ENCODE results near the gene ZNF791. TPM values are rescaled to one million over a fixed set of nuclear protein-coding genes. Genes with fewer than 3 reads are reported as not detected.

The ZNF791 gene
- total and polyA plus RNA-seq, 2 of the 13 experiments (the other 11 are each of a cell fraction or from before 2014, with no cell fraction given) = 12.8 to 17.4 TPM

DNA sequence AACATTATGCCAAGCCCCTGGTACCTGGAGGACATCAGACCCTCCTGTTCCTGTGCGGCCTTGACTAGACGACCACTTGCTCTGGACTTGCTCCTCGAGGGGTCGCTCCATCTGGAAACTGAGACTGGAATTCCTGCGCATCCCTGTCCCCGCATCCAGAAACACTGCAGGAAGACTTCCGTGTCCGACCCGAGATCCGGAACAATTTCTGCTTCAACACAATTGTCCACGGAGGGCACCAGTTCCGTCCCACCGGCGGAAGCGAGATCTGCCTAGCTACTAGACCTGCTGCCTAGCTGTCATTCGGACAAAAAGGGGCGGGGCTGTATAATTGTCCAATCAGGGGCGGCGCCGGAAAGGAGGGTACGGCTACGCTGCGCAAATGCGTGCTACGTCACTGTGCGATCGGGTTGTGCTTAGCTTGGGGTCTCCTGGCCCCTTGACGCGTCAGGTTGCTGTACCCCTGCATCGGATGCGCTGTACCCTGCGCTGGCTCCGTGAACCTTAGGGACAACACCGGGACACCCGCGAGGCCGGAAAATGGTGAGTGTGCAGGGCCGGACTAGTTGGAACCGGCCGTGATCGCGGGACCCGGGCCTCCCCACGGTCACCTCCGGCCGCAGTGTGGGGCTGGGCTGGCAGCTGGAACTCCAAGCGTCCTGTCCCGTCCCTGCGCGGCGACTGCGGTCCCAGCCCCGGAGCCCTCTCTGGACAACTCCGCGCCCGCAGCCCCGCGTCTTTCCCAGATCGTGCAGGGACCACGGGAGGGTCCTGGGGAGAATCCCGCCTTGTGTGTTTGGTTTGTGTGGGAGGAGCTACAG, at the start of gene ZNF791, which contains the start of gene ZNF490 (continued):
- no peak for TF ChIP-seq MAFF (IDR thresholded peaks at IDR 0.05; ENCODE audit: low read depth, low read length)
- TF ChIP-seq ZNF20 (CRISPR knock-in tag; IDR thresholded peaks at IDR 0.05) = no peak
- TF ChIP-seq CEBPB (IDR thresholded peaks at IDR 0.05; ENCODE audit: borderline replicate concordance, low read depth, low read length) = no peak
- peak; percentile 96 for TF ChIP-seq PHF8 (CRISPR knock-in tag; IDR thresholded peaks at IDR 0.05)
- peak; percentile 10; the same call in 1 of the 2 replicates for TF ChIP-seq ZSCAN31 (CRISPR knock-in tag; IDR thresholded peaks at IDR 0.05; ENCODE audit: low read depth)
- no peak for TF ChIP-seq KLF13 (CRISPR knock-in tag; IDR thresholded peaks at IDR 0.05)
- no peak for TF ChIP-seq SCMH1 (CRISPR knock-in tag; IDR thresholded peaks at IDR 0.05; ENCODE audit: borderline replicate concordance)
- no peak for TF ChIP-seq ZNF282 (IDR thresholded peaks at IDR 0.05; ENCODE audit: partially characterized antibody)
- TF ChIP-seq, protein P1, sequence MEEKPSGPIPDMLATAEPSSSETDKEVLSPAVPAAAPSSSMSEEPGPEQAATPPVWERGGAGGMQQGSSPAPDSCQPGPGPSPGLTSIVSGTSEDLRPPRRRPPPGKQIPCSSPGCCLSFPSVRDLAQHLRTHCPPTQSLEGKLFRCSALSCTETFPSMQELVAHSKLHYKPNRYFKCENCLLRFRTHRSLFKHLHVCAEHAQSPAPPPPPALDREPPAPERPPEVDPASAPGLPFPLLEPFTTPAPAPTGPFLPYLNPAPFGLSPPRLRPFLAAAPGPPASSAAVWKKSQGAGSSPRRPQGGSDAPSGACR (CRISPR knock-in tag; IDR thresholded peaks at IDR 0.05) = peak; percentile 81; the same call in 1 of the 2 replicates
- TF ChIP-seq, protein P2, sequence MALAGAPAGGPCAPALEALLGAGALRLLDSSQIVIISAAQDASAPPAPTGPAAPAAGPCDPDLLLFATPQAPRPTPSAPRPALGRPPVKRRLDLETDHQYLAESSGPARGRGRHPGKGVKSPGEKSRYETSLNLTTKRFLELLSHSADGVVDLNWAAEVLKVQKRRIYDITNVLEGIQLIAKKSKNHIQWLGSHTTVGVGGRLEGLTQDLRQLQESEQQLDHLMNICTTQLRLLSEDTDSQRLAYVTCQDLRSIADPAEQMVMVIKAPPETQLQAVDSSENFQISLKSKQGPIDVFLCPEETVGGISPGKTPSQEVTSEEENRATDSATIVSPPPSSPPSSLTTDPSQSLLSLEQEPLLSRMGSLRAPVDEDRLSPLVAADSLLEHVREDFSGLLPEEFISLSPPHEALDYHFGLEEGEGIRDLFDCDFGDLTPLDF (CRISPR knock-in tag; IDR thresholded peaks at IDR 0.05) = no peak
- TF ChIP-seq ZFP90 (CRISPR knock-in tag; IDR thresholded peaks at IDR 0.05; ENCODE audit: borderline replicate concordance) = peak; percentile 67; the same call in 1 of the 2 replicates
- TF ChIP-seq ZNF567 (CRISPR knock-in tag; IDR thresholded peaks at IDR 0.05; ENCODE audit: borderline replicate concordance) = peak; percentile 25; the same call in 1 of the 2 replicates
- TF ChIP-seq FLYWCH1 (CRISPR knock-in tag; IDR thresholded peaks at IDR 0.05) = no peak
- TF ChIP-seq MYNN (CRISPR knock-in tag; IDR thresholded peaks at IDR 0.05; ENCODE audit: low read depth) = no peak
- TF ChIP-seq TBP (CRISPR knock-in tag; IDR thresholded peaks at IDR 0.05) = no peak
- TF ChIP-seq ZBTB20 (CRISPR knock-in tag; IDR thresholded peaks at IDR 0.05; ENCODE audit: borderline replicate concordance, low read depth) = peak; percentile 20; the same call in 1 of the 2 replicates
- no peak for TF ChIP-seq TP53 (CRISPR knock-in tag; conservative IDR thresholded peaks at IDR 0.05)
- peak; percentile 40; the same call in 1 of the 2 replicates for TF ChIP-seq ZNF768 (CRISPR knock-in tag; IDR thresholded peaks at IDR 0.05)
- peak; percentile 48; the same call in 1 of the 2 replicates for TF ChIP-seq ZNF747 (CRISPR knock-in tag; IDR thresholded peaks at IDR 0.05; ENCODE audit: borderline replicate concordance)
- TF ChIP-seq PLRG1 (conservative IDR thresholded peaks at IDR 0.05) = no peak
- TF ChIP-seq, protein P3, sequence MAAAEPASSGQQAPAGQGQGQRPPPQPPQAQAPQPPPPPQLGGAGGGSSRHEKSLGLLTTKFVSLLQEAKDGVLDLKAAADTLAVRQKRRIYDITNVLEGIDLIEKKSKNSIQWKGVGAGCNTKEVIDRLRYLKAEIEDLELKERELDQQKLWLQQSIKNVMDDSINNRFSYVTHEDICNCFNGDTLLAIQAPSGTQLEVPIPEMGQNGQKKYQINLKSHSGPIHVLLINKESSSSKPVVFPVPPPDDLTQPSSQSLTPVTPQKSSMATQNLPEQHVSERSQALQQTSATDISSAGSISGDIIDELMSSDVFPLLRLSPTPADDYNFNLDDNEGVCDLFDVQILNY (CRISPR knock-in tag; conservative IDR thresholded peaks at IDR 0.05) = no peak; the same call in 1 of the 2 replicates
- no peak for TF ChIP-seq XBP1 (CRISPR knock-in tag; IDR thresholded peaks at IDR 0.05)
- TF ChIP-seq, protein P4, sequence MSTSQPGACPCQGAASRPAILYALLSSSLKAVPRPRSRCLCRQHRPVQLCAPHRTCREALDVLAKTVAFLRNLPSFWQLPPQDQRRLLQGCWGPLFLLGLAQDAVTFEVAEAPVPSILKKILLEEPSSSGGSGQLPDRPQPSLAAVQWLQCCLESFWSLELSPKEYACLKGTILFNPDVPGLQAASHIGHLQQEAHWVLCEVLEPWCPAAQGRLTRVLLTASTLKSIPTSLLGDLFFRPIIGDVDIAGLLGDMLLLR (CRISPR knock-in tag; IDR thresholded peaks at IDR 0.05) = peak; percentile 15; the same call in 1 of the 2 replicates
